ENCODE data around the gene NTS.

Gene NTS

DNA sequence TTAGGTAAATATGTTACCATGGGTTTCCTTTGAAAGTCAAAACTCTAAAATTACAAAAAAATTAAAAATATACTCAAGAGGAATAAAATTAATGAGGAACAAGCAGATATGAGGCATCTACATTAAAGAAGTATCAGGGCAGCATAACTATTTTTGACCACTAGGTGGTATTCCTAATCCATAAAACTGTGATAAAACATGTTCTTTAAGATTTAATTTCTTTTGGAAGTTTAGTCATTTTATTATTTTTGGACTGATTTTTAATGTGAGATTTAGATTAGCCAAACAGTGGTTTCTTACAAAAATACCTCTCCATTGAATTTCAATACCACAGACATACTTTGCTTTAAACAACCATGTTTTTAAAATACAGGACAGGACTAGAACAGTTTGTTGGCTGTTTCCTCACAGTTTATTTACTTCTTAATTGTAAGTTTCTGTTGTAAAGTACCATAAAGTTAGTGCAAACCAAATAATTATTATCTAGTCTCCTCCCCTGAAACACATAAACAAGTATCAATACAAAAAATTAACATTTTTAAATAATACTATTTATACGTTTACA is 49.8 kb downstream of the NTS start:
- DNase-seq: no peak

DNA sequence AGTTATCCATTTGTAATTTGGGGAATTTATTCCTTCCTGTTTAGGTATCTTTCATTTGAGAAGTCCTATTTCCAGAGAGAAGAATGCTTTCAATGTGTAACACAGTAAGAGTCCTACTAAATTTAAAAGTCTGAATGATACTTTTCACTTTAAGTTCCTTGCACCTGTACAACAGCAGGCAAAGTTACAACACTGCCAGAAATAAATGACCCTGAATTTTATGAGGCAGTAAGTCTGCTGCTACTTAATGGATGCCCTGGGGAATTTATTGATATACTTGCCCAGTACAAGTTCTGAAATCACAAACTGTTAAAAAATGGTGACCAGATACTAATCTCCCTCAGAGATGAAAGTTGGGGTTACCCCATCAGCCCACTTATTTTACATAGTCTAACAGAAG is 53.1 kb downstream of the NTS start:
- DNase-seq: no peak
